GM23338 (cell line): ENCODE data around the gene NXPE3. TPM values are rescaled to one million over a fixed set of nuclear protein-coding genes. Genes with fewer than 3 reads are reported as not detected.
A peak's percentile ranks its signal among the peaks of the same experiment; 100 is the strongest.

ENCODE experiments used
- ATAC-seq: fragments of 200-7000 bp; cut with Tn5 transposase; 3 replicates; pipeline ENCODE4 v1.9.1; 2020
- DNase-seq: peaks from one replicate; pipeline ENCODE4 v3.0.0-alpha.2; 2015; ENCODE audit warnings: low spot score
- H2AFZ ChIP-seq: fragments of 200-600 bp; sonication (generic); 2 replicates; pipeline ENCODE4 v1.8.0; 2016; ENCODE audit warnings: antibody characterized with exemption, mild to moderate bottlenecking, moderate library complexity
- H3F3A ChIP-seq: fragments of 200-600 bp; sonication (generic); replicated peaks from 2 replicates; pipeline ENCODE4 v1.8.0; 2017; ENCODE audit warnings: antibody characterized with exemption, mixed run types, low read depth
- H3K27ac ChIP-seq: fragments of 200-600 bp; sonication (generic); 2 replicates; pipeline ENCODE4 v1.6.1; 2016; ENCODE audit warnings: low read depth
- H3K27me3 ChIP-seq: fragments of 200-600 bp; sonication (generic); 2 replicates; pipeline ENCODE4 v1.8.0; 2016; ENCODE audit warnings: mild to moderate bottlenecking, mixed run types, moderate library complexity; ENCODE audit not compliant: insufficient read depth
- H3K36me3 ChIP-seq: fragments of 200-600 bp; sonication (generic); 2 replicates; pipeline ENCODE4 v1.8.0; 2016; ENCODE audit warnings: mild to moderate bottlenecking; ENCODE audit not compliant: insufficient read depth
- H3K4me1 ChIP-seq: fragments of 200-600 bp; sonication (generic); 2 replicates; pipeline ENCODE4 v1.8.0; 2016; ENCODE audit warnings: mild to moderate bottlenecking, moderate library complexity; ENCODE audit not compliant: insufficient read depth
- H3K4me2 ChIP-seq: fragments of 200-600 bp; sonication (generic); 2 replicates; pipeline ENCODE4 v1.7.1; 2017; ENCODE audit warnings: mixed run types
- H3K4me3 ChIP-seq: fragments of 200-600 bp; sonication (generic); 2 replicates; pipeline ENCODE4 v1.6.1; 2016; ENCODE audit warnings: mixed run types
- H3K79me2 ChIP-seq: fragments of 200-600 bp; sonication (generic); replicated peaks from 2 replicates; pipeline ENCODE4 v1.8.0; 2017; ENCODE audit warnings: mild to moderate bottlenecking; ENCODE audit not compliant: insufficient read depth
- H3K9me2 ChIP-seq: fragments of 200-600 bp; sonication (generic); 2 replicates; pipeline ENCODE4 v1.8.0; 2017; ENCODE audit not compliant: insufficient read depth
- H4K20me1 ChIP-seq: fragments of 200-600 bp; sonication (generic); replicated peaks from 2 replicates; pipeline ENCODE4 v1.8.0; 2017; ENCODE audit warnings: mild to moderate bottlenecking; ENCODE audit not compliant: insufficient read depth
- H3K27ac Mint-ChIP-seq: 2 replicates; pipeline ENCODE4 v1.8.0; 2020; ENCODE audit warnings: inconsistent platforms, mild to moderate bottlenecking, moderate library complexity, mixed read lengths
- H3K27me3 Mint-ChIP-seq: 3 replicates; pipeline ENCODE4 v1.8.0; 2022; ENCODE audit warnings: low read depth, mild to moderate bottlenecking, moderate library complexity, mixed read lengths, inconsistent platforms; ENCODE audit not compliant: insufficient read depth, poor library complexity
- H3K36me3 Mint-ChIP-seq: 3 replicates; pipeline ENCODE4 v1.8.0; 2021; ENCODE audit warnings: low read depth, mild to moderate bottlenecking, inconsistent platforms, moderate library complexity, mixed read lengths
- H3K4me1 Mint-ChIP-seq: 3 replicates; pipeline ENCODE4 v1.8.0; 2020; ENCODE audit warnings: mild to moderate bottlenecking, inconsistent platforms, mixed read lengths
- H3K4me3 Mint-ChIP-seq: 3 replicates; pipeline ENCODE4 v1.8.0; 2021; ENCODE audit warnings: moderate library complexity, mild to moderate bottlenecking, inconsistent platforms, mixed read lengths
- H3K9me3 Mint-ChIP-seq: 3 replicates; pipeline ENCODE4 v1.8.0; 2020; ENCODE audit warnings: moderate library complexity, mild to moderate bottlenecking, inconsistent platforms, mixed read lengths
- CREB1 ChIP-seq: fragments of 250-450 bp; sonication (Bioruptor Pico); IDR thresholded peaks from 2 replicates; pipeline ENCODE4 v1.5.0; 2020; ENCODE audit warnings: low read depth, mild to moderate bottlenecking, moderate library complexity
- EZH2 ChIP-seq: fragments of 200-600 bp; sonication (generic); IDR thresholded peaks from one replicate; pipeline ENCODE4 v1.8.0; 2017; ENCODE audit warnings: antibody characterized with exemption, mild to moderate bottlenecking, low read depth; ENCODE audit not compliant: unreplicated experiment
- EZH2phosphoT487 ChIP-seq: fragments of 200-600 bp; sonication (generic); IDR thresholded peaks from one replicate; pipeline ENCODE4 v1.8.1; 2018; ENCODE audit warnings: antibody characterized with exemption; ENCODE audit not compliant: unreplicated experiment
- JUNB ChIP-seq: IDR thresholded peaks from one replicate; pipeline ENCODE4 v1.6.1; 2016; ENCODE audit warnings: antibody characterized with exemption; ENCODE audit not compliant: unreplicated experiment
- NANOG ChIP-seq: IDR thresholded peaks from 2 replicates; pipeline ENCODE4 v1.6.1; 2016; ENCODE audit warnings: antibody characterized with exemption, borderline replicate concordance
- POLR2AphosphoS5 ChIP-seq: IDR thresholded peaks from 2 replicates; pipeline ENCODE4 v1.6.1; 2016; ENCODE audit warnings: antibody characterized with exemption, low read depth
- STAT1 ChIP-seq: IDR thresholded peaks from one replicate; pipeline ENCODE4 v1.6.1; 2016; ENCODE audit warnings: antibody characterized with exemption; ENCODE audit not compliant: unreplicated experiment
- ZNF114 ChIP-seq: fragments of 250-450 bp; sonication (Bioruptor Pico); IDR thresholded peaks from 2 replicates; pipeline ENCODE4 v1.5.0; 2020; ENCODE audit warnings: mild to moderate bottlenecking, moderate library complexity
- ZNF331 ChIP-seq: fragments of 250-450 bp; sonication (Bioruptor Pico); IDR thresholded peaks from 2 replicates; pipeline ENCODE4 v1.5.0; 2020; ENCODE audit warnings: low read depth, mild to moderate bottlenecking, moderate library complexity
- ZNF462 ChIP-seq: fragments of 250-450 bp; sonication (Bioruptor Pico); IDR thresholded peaks from 2 replicates; pipeline ENCODE4 v1.5.0; 2020; ENCODE audit warnings: mild to moderate bottlenecking, moderate library complexity
- polyA plus RNA-seq: library from polyadenylated mRNA; unstranded; fragments of >200 nt; fragmentation: Nextera tagmentation; extraction: Ambion mirVana; gene quantifications from 2 replicates; pipeline ENCODE4 v1.2.1, GENCODE V29; 2016
- total RNA-seq: library from RNA; depleted of rRNA; stranded (reverse); fragments of >200 nt; shearing (Covaris generic); gene quantifications from 2 replicates; pipeline ENCODE4 v1.2.3, GENCODE V29; 2014
- TF ChIP-seq, protein P1 (sequence below), 2 experiments: fragments of 200-600 bp in 1 of 2; sonication (generic) in 1 of 2; conservative IDR thresholded peaks; 2 replicates each; pipeline versions ENCODE4 v1.5.1 to v1.6.1; 2016 to 2017; ENCODE audit warnings: antibody characterized with exemption in 2 of 2, low read depth in 2 of 2, mild to moderate bottlenecking in 2 of 2, moderate library complexity in 1 of 2
- TF ChIP-seq, protein P2 (sequence below): IDR thresholded peaks from 2 replicates; pipeline ENCODE4 v1.6.1; 2016; ENCODE audit warnings: antibody characterized with exemption
- TF ChIP-seq, protein P3 (sequence below): IDR thresholded peaks from one replicate; pipeline ENCODE4 v1.6.1; 2018; ENCODE audit warnings: antibody characterized with exemption; ENCODE audit not compliant: unreplicated experiment

The NXPE3 gene
- total and polyA plus RNA-seq, 2 experiments from 2014 or later, result 13.3 to 20.8 TPM

GRCh38 chr3:101780661-101781060 is 1.6 kb downstream of the NXPE3 start:
- Histone ChIP-seq H3K4me2 (peak overlapping the region; percentile 95), H3K27me3 (peaks cover 7% of the 10 kb centered on the region; the same call in 1 of the 2 replicates), H3K79me2 (peaks cover 24% of the 10 kb centered on the region), H3K27ac (no peak overlapping the region), H3K36me3 (peaks cover 24% of the 10 kb centered on the region), H3K9me2 (no peaks in the 10 kb centered on the region), H4K20me1 (no peaks in the 10 kb centered on the region), H3K4me3 (peak overlapping the region; percentile 83), H3K4me1 (peaks cover 29% of the 10 kb centered on the region), H3F3A (peaks cover 5% of the 10 kb centered on the region; the same call in 1 of the 2 replicates), H2AFZ (no peak overlapping the region)
- Mint-ChIP-seq H3K4me3 (peak overlapping the region; percentile 84; the same call in 2 of the 3 replicates), H3K27me3 (peaks cover 10% of the 10 kb centered on the region), H3K27ac (peak overlapping the region; percentile 31; the same call in 1 of the 2 replicates), H3K9me3 (no peaks in the 10 kb centered on the region), H3K4me1 (peaks cover 25% of the 10 kb centered on the region), H3K36me3 (peaks cover 28% of the 10 kb centered on the region)
- TF ChIP-seq, protein P1, sequence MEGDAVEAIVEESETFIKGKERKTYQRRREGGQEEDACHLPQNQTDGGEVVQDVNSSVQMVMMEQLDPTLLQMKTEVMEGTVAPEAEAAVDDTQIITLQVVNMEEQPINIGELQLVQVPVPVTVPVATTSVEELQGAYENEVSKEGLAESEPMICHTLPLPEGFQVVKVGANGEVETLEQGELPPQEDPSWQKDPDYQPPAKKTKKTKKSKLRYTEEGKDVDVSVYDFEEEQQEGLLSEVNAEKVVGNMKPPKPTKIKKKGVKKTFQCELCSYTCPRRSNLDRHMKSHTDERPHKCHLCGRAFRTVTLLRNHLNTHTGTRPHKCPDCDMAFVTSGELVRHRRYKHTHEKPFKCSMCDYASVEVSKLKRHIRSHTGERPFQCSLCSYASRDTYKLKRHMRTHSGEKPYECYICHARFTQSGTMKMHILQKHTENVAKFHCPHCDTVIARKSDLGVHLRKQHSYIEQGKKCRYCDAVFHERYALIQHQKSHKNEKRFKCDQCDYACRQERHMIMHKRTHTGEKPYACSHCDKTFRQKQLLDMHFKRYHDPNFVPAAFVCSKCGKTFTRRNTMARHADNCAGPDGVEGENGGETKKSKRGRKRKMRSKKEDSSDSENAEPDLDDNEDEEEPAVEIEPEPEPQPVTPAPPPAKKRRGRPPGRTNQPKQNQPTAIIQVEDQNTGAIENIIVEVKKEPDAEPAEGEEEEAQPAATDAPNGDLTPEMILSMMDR (conservative IDR thresholded peaks at IDR 0.05; ENCODE audit: low read depth in 2 of 2), result no peak
- no peak for TF ChIP-seq POLR2AphosphoS5
- no peak for TF ChIP-seq ZNF331 (CRISPR knock-in tag)
- TF ChIP-seq EZH2, result no peak
- TF ChIP-seq ZNF462 (CRISPR knock-in tag), result no peak
- TF ChIP-seq CREB1, result no peak
- TF ChIP-seq STAT1, result no peak
- TF ChIP-seq, protein P2, sequence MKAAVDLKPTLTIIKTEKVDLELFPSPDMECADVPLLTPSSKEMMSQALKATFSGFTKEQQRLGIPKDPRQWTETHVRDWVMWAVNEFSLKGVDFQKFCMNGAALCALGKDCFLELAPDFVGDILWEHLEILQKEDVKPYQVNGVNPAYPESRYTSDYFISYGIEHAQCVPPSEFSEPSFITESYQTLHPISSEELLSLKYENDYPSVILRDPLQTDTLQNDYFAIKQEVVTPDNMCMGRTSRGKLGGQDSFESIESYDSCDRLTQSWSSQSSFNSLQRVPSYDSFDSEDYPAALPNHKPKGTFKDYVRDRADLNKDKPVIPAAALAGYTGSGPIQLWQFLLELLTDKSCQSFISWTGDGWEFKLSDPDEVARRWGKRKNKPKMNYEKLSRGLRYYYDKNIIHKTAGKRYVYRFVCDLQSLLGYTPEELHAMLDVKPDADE, result no peak
- no peak for TF ChIP-seq ZNF114
- no peak for TF ChIP-seq NANOG
- no peak for TF ChIP-seq JUNB
- TF ChIP-seq EZH2phosphoT487, result no peak
- TF ChIP-seq, protein P3, sequence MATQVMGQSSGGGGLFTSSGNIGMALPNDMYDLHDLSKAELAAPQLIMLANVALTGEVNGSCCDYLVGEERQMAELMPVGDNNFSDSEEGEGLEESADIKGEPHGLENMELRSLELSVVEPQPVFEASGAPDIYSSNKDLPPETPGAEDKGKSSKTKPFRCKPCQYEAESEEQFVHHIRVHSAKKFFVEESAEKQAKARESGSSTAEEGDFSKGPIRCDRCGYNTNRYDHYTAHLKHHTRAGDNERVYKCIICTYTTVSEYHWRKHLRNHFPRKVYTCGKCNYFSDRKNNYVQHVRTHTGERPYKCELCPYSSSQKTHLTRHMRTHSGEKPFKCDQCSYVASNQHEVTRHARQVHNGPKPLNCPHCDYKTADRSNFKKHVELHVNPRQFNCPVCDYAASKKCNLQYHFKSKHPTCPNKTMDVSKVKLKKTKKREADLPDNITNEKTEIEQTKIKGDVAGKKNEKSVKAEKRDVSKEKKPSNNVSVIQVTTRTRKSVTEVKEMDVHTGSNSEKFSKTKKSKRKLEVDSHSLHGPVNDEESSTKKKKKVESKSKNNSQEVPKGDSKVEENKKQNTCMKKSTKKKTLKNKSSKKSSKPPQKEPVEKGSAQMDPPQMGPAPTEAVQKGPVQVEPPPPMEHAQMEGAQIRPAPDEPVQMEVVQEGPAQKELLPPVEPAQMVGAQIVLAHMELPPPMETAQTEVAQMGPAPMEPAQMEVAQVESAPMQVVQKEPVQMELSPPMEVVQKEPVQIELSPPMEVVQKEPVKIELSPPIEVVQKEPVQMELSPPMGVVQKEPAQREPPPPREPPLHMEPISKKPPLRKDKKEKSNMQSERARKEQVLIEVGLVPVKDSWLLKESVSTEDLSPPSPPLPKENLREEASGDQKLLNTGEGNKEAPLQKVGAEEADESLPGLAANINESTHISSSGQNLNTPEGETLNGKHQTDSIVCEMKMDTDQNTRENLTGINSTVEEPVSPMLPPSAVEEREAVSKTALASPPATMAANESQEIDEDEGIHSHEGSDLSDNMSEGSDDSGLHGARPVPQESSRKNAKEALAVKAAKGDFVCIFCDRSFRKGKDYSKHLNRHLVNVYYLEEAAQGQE, result no peak
- ATAC-seq (no peak), DNase-seq (peak; percentile 37)
